Erythroblast (primary cell): Measurements from ENCODE around the gene NAP1L1.

Source experiments
- GATA1 ChIP-seq: IDR thresholded peaks from 2 replicates; pipeline ENCODE4 v1.6.1; 2011; ENCODE audit warnings: low read depth, mild to moderate bottlenecking, control low read depth, low read length, moderate library complexity
- POLR2A ChIP-seq: IDR thresholded peaks from 2 replicates; pipeline ENCODE4 v1.6.1; 2011; ENCODE audit warnings: mild to moderate bottlenecking, low read length

DNA sequence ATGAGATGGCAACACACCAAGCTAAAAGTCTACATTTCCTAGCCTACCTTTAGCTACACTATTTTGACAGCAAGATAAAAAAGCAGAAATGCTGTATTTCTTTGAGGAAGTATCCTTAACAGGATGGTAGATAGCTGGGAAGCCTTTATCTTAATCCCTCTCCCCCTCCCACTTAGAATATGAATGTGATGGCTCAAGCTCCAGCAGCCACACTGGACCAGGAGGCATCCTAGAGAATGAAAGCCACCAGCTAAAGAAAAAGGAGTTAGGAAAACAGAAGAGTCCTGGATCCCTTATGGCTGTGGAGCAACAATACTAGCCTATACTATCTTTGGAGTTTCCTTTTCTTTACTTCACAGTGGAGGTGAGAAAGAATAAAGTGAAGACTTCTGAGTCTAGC, 15.1 kb downstream of the NAP1L1 start:
- TF ChIP-seq POLR2A (no peak), GATA1 (no peak)
